Urinary bladder (tissue), 4 donors: Measurements from ENCODE around the gene TNNT2. TPM values are rescaled to one million over a fixed set of nuclear protein-coding genes. Genes with fewer than 3 reads are reported as not detected.

Experiments used
- DNase-seq: peaks from one replicate; pipeline ENCODE4 v3.0.0-alpha.2; 2015; ENCODE audit errors: extremely low spot score
- H3K27ac ChIP-seq: one replicate; pipeline ENCODE4 v1.5.1; 2013; ENCODE audit warnings: low read depth, mild to moderate bottlenecking, moderate library complexity
- H3K36me3 ChIP-seq: one replicate; pipeline ENCODE4 v1.6.1; 2013; ENCODE audit warnings: mild to moderate bottlenecking, moderate library complexity; ENCODE audit not compliant: insufficient read depth
- H3K4me1 ChIP-seq: one replicate; pipeline ENCODE4 v1.6.1; 2013; ENCODE audit warnings: mild to moderate bottlenecking, moderate library complexity; ENCODE audit not compliant: insufficient read depth
- H3K4me3 ChIP-seq: one replicate; pipeline ENCODE4 v1.5.1; 2013; ENCODE audit warnings: low read depth, low read length
- WGBS: extraction: QIAGEN DNeasy Blood & Tissue Kit; methylation state at CpG from one replicate; pipeline ENCODE4 v1.1.7; 2013; 5-methylcytosine and 5-hydroxymethylcytosine counted together
- polyA plus RNA-seq: library from polyadenylated mRNA; stranded (reverse); fragments of 200-250 nt; gene quantifications from one replicate; pipeline ENCODE4 v1.2.3, GENCODE V29; 2013
- total RNA-seq: library from RNA; depleted of rRNA; stranded (reverse); fragments of >200 nt; gene quantifications from one replicate; pipeline ENCODE4 v1.2.3, GENCODE V29; 2014
- donor health status: healthy with polysubstance abuse.
- donor health status: healthy.

Gene TNNT2
- total and polyA plus RNA-seq, 2 donors, result 15.2 to 94.9 TPM

DNA sequence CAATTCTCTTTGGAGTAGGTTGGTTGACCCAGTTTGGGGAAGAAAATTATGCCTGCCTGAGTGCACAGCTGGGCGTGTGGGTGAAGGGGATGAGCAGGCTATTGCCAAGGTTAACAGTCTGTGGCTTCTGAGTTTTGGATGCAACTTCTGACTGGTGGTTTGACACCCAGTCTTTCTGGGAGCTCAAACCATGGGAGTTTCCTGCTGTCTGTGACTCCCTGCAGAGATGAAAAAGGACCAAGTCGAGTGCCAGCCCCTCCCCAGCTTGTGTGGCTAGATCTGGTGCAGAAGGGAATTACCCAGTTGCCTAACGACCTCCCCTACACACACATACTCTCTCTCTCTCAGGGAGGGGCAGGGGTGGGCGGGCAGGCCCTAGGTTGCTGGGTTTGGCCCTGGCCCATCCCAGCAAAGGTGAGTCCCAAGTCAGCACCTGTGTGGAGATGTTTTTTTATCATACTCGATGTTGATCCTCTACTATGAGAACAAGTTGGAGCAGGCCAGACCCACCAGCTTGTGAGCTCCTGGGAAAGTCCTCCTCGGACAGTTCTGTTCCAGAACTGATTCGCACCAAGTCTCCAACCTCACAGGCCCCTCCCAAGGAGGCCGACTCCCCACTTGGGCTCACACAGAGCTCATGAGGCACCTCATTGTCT lies 66.0 kb downstream of the TNNT2 start:
- 69% methylated on average over 8 of the region's 8 CpGs for WGBS
- Histone ChIP-seq H3K36me3 (no peaks in the 10 kb centered on the region), H3K27ac (no peak overlapping the region), H3K4me3 (no peak overlapping the region), H3K4me1 (no peaks in the 10 kb centered on the region)
- no peak for DNase-seq

DNA sequence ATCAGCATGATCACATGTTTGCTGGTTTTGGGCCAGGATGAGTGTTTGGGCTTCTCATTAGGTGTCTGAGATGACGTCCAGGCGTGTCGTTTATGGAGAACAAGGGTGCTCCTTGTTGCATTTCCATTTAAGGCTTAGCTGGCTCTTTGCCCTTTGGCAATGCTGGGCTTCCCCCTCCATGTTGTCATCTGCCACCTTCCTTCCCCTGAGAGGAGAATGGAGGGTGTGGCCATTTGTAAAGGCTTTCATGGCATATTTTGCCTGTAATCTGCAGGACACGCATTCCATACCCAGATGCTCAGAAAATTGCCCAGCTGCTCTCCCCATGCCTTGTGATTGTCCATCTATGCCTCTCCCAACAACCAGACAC lies 66.5 kb downstream of the TNNT2 start:
- no peaks in the 10 kb centered on the region for H3K36me3 ChIP-seq
- no peaks in the 10 kb centered on the region for H3K4me1 ChIP-seq
- H3K27ac ChIP-seq, result no peak overlapping the region
- no peak overlapping the region for H3K4me3 ChIP-seq
- no peak for DNase-seq
- WGBS, result 61% methylated on average over 4 of the region's 4 CpGs

DNA sequence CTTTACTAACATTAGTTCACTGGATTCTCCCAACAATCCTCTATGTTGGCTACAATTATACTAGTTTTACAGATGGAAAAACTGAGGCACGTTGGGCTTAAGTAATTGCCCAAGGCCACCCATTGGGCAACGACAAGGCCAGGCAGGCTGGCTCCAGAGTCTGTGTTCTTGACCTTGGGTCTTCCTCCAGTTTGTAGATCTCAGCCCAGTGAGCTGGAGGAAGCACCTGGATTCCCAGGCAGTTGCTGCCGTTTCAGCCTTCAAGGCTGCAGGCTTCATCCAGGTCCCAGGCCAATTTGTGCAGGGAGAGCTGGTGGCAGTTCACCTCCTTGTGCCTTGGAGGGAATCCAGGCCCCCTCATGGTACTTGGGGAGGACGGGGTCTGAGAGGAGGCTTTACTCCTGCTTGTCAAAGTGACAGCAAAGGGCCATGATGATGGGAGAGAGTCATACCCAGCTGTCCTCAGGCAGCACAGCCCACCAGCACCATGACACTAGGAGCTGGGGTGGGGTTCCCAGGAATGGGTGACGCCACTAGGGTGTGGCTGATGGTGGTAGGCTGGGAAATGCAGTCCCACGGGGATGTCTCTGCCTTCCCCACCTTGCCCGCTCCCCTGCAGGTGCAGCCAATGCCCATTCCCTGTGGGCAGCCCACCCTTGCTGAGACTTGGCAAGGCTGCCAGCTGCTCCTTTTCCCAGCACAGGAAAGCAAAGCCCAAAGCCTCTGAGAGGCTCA lies 67.1 kb downstream of the TNNT2 start:
- H3K36me3 ChIP-seq, result no peaks in the 10 kb centered on the region
- 80% methylated on average over 7 of the region's 7 CpGs for WGBS

DNA sequence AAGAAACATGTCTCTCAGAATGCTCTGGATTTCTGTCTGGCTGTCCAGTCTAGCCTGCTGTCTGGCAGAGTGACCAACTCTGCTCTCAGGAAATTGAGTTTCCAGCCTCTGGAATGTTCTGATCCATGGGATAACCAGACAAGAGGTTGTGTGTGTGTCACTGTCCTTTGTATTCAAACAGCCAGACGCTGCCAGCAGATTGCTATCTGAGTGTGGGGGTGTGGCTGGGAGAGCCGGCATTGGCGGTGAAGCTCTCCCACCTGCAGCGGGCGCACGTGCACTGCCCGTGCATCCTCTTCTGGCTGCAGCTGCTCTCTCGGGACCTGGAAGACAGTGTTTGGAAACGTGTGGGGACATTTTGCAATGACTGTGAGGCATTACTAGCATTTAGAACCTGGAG lies 68.1 kb downstream of the TNNT2 start:
- Histone ChIP-seq H3K4me3 (no peak overlapping the region), H3K4me1 (no peaks in the 10 kb centered on the region), H3K27ac (no peak overlapping the region), H3K36me3 (no peaks in the 10 kb centered on the region)
- peak; percentile 59 for DNase-seq
- 12% methylated on average over 9 of the region's 9 CpGs for WGBS

More for the DNA sequence above, 67.1 kb downstream of the TNNT2 start:
- no peak for DNase-seq
- Histone ChIP-seq H3K27ac (no peak overlapping the region), H3K4me3 (no peak overlapping the region), H3K4me1 (no peaks in the 10 kb centered on the region)

Other genes with a start within 250 kb of the TNNT2 start
- gene TMEM9, start 223.2 kb downstream of the TNNT2 start, total RNA-seq, result 46.4 TPM
- gene TMEM9, start 223.2 kb downstream of the TNNT2 start, polyA plus RNA-seq, result 91.9 TPM
- gene IGFN1, start 186.9 kb downstream of the TNNT2 start, total RNA-seq, result 0.69 TPM
- gene IGFN1, start 186.9 kb downstream of the TNNT2 start, polyA plus RNA-seq, result 0.14 TPM
- 4.0 TPM for gene PKP1, start 94.2 kb downstream of the TNNT2 start, total RNA-seq
- gene PKP1, start 94.2 kb downstream of the TNNT2 start, polyA plus RNA-seq, result 2.5 TPM
- gene LAD1, start 21.6 kb upstream of the TNNT2 start, total RNA-seq, result 12.6 TPM
- gene LAD1, start 21.6 kb upstream of the TNNT2 start, polyA plus RNA-seq, result 14.6 TPM
- gene TNNI1, start 44.0 kb upstream of the TNNT2 start, total RNA-seq, result 21.3 TPM
- gene TNNI1, start 44.0 kb upstream of the TNNT2 start, polyA plus RNA-seq, result not detected
- gene PHLDA3, start 91.5 kb upstream of the TNNT2 start, total RNA-seq, result 15.2 TPM
- 134 TPM for gene PHLDA3, start 91.5 kb upstream of the TNNT2 start, polyA plus RNA-seq
- gene CSRP1, start 129.4 kb upstream of the TNNT2 start, total RNA-seq, result 719 TPM
- 4,390 TPM for gene CSRP1, start 129.4 kb upstream of the TNNT2 start, polyA plus RNA-seq
- gene NAV1, start 161.4 kb upstream of the TNNT2 start, total RNA-seq, result 27.5 TPM
- 19.0 TPM for gene NAV1, start 161.4 kb upstream of the TNNT2 start, polyA plus RNA-seq